Thoracic aorta (tissue), 2 donors: ENCODE results near the gene VAPA. TPM values are rescaled to one million over a fixed set of nuclear protein-coding genes. Genes with fewer than 3 reads are reported as not detected.

ENCODE experiments used
- ATAC-seq: fragments of 150-250 bp; one replicate; pipeline ENCODE4 v1.8.0; 2017; ENCODE audit warnings: low read depth; ENCODE audit not compliant: insufficient number of reproducible peaks, low FRiP score
- DNase-seq: peaks from one replicate; pipeline ENCODE4 v3.0.0-alpha.2; 2020; ENCODE audit warnings: low spot score
- H3K27ac ChIP-seq, 2 donors: fragments of 200-600 bp; sonication (generic); 1 replicate in 1 of 2; 2 replicates in 1 of 2; pipeline ENCODE4 v1.5.1; 2016; ENCODE audit warnings: mild to moderate bottlenecking in 2 of 2, moderate library complexity in 2 of 2
- H3K27me3 ChIP-seq: fragments of 200-600 bp; sonication (generic); replicated peaks from 2 replicates; pipeline ENCODE4 v1.6.0; 2016; ENCODE audit warnings: mild to moderate bottlenecking; ENCODE audit not compliant: insufficient read depth
- H3K36me3 ChIP-seq: fragments of 200-600 bp; sonication (generic); one replicate; pipeline ENCODE4 v1.5.1; 2016
- H3K4me1 ChIP-seq, 2 donors: fragments of 200-600 bp; sonication (generic); 1 replicate in 1 of 2; 2 replicates in 1 of 2; pipeline versions ENCODE4 v1.5.1 to v1.6.0; 2016; ENCODE audit warnings: low read depth in 2 of 2, mild to moderate bottlenecking in 1 of 2; ENCODE audit not compliant: control insufficient read depth in 1 of 2
- H3K4me3 ChIP-seq: fragments of 200-600 bp; sonication (generic); 2 replicates; pipeline ENCODE4 v1.5.1; 2016; ENCODE audit warnings: mild to moderate bottlenecking
- H3K9me3 ChIP-seq: fragments of 200-600 bp; sonication (generic); 2 replicates; pipeline ENCODE4 v1.5.1; 2016
- total RNA-seq, 2 donors: library from RNA; depleted of rRNA; stranded (reverse); fragments of >200 nt; gene quantifications; one replicate each; pipeline versions ENCODE4 v1.1.0 to v1.2.3, GENCODE V29; 2016
- TF ChIP-seq, protein P1 (sequence below): fragments of 200-600 bp; sonication (generic); IDR thresholded peaks from one replicate; pipeline ENCODE4 v1.5.1; 2019; ENCODE audit warnings: antibody characterized with exemption

The VAPA gene
- total RNA-seq, 2 donors from 2014 or later: 171 to 195 TPM

DNA sequence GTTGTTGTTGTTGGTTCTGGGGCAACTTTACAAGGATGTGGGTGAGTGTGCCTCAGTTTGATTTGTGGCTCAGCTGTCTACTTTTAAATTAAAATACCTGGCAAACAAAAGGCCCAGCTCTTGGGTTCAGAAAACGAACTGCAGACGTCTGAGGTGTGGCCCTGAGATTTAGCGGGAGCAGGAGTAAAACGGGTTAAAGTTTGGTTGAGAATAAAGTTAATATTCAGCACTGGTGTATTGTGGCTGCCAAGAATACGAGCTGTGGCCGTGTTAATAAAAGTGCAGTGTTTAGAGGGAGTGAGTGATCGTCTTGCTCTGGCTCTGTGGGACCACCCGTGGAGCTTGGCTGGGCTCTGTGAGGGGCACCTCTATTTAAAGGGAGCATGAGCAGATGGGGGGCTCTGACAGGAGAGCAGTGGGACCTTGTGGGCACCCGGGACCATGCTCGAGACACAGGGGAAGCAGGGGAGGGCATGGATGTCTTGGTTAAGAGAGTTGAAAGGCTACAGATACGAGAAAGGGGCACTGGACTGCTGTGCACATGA is 80.3 kb downstream of the VAPA start:
- ATAC-seq (no peak), DNase-seq (no peak)
- H3K27ac ChIP-seq: no peak overlapping the region
- H3K4me1 ChIP-seq: peaks cover 0 to 6% of the 10 kb centered on the region in 2 donors
- no peaks in the 10 kb centered on the region for H3K36me3 ChIP-seq
- no peak overlapping the region for H3K4me3 ChIP-seq
- TF ChIP-seq, protein P1, sequence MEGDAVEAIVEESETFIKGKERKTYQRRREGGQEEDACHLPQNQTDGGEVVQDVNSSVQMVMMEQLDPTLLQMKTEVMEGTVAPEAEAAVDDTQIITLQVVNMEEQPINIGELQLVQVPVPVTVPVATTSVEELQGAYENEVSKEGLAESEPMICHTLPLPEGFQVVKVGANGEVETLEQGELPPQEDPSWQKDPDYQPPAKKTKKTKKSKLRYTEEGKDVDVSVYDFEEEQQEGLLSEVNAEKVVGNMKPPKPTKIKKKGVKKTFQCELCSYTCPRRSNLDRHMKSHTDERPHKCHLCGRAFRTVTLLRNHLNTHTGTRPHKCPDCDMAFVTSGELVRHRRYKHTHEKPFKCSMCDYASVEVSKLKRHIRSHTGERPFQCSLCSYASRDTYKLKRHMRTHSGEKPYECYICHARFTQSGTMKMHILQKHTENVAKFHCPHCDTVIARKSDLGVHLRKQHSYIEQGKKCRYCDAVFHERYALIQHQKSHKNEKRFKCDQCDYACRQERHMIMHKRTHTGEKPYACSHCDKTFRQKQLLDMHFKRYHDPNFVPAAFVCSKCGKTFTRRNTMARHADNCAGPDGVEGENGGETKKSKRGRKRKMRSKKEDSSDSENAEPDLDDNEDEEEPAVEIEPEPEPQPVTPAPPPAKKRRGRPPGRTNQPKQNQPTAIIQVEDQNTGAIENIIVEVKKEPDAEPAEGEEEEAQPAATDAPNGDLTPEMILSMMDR: no peak
- H3K27me3 ChIP-seq: no peaks in the 10 kb centered on the region
- H3K9me3 ChIP-seq: peaks cover 7% of the 10 kb centered on the region

DNA sequence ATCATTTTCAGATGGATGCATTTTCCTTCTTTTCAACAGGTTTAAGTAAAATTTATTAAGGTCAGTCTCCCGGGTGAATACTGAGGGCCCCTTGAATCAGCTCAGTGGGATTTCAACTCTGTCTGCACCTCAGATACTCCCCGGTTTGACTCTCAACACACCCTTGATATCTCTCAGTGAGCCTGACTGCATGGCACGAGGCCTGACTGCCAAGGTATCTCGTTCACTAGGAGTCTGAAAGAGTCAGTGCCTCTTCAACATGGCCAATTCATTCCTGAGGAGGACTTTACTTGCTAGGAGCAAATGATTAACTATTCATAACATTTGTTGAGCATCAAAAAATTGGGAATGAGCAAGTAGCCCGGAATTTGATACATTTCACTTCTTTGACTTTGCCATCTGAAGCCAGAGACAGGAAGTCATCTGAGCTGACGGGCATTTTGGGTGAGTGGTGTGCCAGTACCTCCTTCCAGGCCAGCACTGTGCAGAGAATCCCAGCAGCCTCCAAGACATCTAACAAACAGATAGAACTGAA is 81.0 kb downstream of the VAPA start:
- TF ChIP-seq, protein P1: no peak
- H3K27me3 ChIP-seq: no peaks in the 10 kb centered on the region
- peaks cover 7% of the 10 kb centered on the region for H3K9me3 ChIP-seq
- H3K36me3 ChIP-seq: no peaks in the 10 kb centered on the region
- ATAC-seq: no peak
- H3K4me3 ChIP-seq: no peak overlapping the region
- no peak for DNase-seq
- H3K27ac ChIP-seq: no peak overlapping the region
- H3K4me1 ChIP-seq: peaks cover 0 to 6% of the 10 kb centered on the region in 2 donors

DNA sequence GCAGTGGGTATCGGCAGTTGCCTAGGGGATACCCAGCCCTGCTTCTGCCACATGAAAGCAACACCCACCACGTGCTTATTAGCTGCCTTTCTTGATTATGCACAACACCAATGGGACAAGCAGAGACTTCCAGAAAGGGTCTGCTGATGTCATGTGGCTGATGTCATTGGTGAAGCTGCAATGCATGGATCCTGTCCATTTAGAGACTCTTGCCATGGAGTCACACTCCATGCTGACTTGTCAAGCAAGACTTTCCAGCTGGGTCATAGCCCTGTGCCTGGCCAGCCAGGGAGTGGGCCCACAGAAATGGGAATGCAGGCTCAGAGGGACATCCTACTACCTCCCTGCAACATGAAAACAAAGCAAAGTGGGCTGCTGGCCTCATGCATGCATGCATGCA is 81.8 kb downstream of the VAPA start:
- TF ChIP-seq, protein P1: no peak
- no peak overlapping the region for H3K4me3 ChIP-seq
- no peaks in the 10 kb centered on the region for H3K36me3 ChIP-seq
- ATAC-seq (no peak), DNase-seq (no peak)
- H3K27me3 ChIP-seq: no peaks in the 10 kb centered on the region
- peaks cover 0 to 6% of the 10 kb centered on the region in 2 donors for H3K4me1 ChIP-seq
- peaks cover 7% of the 10 kb centered on the region for H3K9me3 ChIP-seq
- no peak overlapping the region for H3K27ac ChIP-seq

DNA sequence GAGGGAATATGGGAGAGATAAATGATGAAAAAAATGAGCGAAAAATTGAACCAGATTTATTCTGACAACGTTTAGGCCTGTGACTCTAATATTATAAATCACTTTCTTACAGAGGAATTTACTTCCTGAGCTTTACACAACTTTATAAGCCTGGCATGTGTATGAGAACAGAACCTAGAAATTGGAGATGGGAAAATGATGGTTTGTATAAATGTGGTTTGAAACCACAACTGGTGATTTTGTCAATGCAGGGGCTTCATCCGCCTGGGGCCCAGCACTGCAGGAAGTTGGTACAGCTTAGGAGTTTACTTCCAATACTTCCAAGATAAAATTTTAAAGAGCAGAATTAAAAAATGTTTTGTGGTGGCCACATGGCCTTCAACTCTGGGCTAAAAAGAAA is 82.3 kb downstream of the VAPA start:
- ATAC-seq (no peak), DNase-seq (no peak)
- Histone ChIP-seq H3K27ac (no peak overlapping the region), H3K4me1 (peaks cover 0 to 6% of the 10 kb centered on the region in 2 donors), H3K4me3 (no peak overlapping the region), H3K36me3 (no peaks in the 10 kb centered on the region), H3K9me3 (peaks cover 7% of the 10 kb centered on the region), H3K27me3 (no peaks in the 10 kb centered on the region)
- TF ChIP-seq, protein P1: no peak

DNA sequence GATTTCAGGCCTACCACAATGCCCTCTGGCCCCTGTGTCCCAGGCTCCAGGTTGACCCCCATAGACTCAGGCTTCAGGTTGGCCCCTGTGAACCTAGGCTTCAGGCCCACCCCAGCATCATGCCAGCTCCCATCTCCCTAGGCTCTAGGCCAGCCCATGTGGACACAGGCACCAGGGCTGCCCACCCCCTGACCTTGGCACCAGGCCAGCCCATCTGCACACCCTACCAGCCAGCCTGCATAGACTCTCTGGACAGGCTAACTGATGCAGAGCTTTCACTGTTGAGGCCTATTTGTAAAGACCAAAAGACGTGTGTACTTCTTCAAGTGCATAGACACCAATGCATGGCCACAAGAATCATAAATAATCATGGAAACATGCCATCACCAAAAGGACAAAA is 83.9 kb downstream of the VAPA start:
- no peak for ATAC-seq
- no peak for DNase-seq
- H3K9me3 ChIP-seq: peaks cover 7% of the 10 kb centered on the region

More for the DNA sequence above, 83.9 kb downstream of the VAPA start:
- Histone ChIP-seq H3K4me3 (no peak overlapping the region), H3K27me3 (no peaks in the 10 kb centered on the region), H3K36me3 (no peaks in the 10 kb centered on the region), H3K4me1 (peaks cover 0 to 6% of the 10 kb centered on the region in 2 donors), H3K27ac (no peak overlapping the region)
- TF ChIP-seq, protein P1: no peak
